Transverse colon (tissue), 4 donors: ENCODE results near the gene ACAN.

Experiments used
- EP300 ChIP-seq: sonication (generic); formaldehyde crosslinking; IDR thresholded peaks from one replicate; pipeline ENCODE4 v1.6.1; 2017; ENCODE audit warnings: antibody characterized with exemption, low read depth
- POLR2A ChIP-seq: fragments of 450-650 bp; IDR thresholded peaks from one replicate; pipeline ENCODE4 v1.6.1; 2016; ENCODE audit warnings: antibody characterized with exemption, mild to moderate bottlenecking, moderate library complexity
- POLR2AphosphoS5 ChIP-seq, 3 donors: sonication (generic); formaldehyde crosslinking; IDR thresholded peaks; one replicate each; pipeline ENCODE4 v1.6.1; 2016; ENCODE audit warnings: antibody characterized with exemption in 3 of 3
- TF ChIP-seq, protein P1 (sequence below), 5 experiments: fragments of 200-600 bp in 3 of 5; fragments of 450-650 bp in 2 of 5; sonication (generic) in 3 of 5; IDR thresholded peaks; 1 replicate in 2 of 5; 2 replicates in 3 of 5; pipeline ENCODE4 v1.5.1; 2016 to 2017; ENCODE audit warnings: antibody characterized with exemption in 5 of 5, inconsistent platforms in 3 of 5, mild to moderate bottlenecking in 2 of 5, moderate library complexity in 1 of 5

DNA sequence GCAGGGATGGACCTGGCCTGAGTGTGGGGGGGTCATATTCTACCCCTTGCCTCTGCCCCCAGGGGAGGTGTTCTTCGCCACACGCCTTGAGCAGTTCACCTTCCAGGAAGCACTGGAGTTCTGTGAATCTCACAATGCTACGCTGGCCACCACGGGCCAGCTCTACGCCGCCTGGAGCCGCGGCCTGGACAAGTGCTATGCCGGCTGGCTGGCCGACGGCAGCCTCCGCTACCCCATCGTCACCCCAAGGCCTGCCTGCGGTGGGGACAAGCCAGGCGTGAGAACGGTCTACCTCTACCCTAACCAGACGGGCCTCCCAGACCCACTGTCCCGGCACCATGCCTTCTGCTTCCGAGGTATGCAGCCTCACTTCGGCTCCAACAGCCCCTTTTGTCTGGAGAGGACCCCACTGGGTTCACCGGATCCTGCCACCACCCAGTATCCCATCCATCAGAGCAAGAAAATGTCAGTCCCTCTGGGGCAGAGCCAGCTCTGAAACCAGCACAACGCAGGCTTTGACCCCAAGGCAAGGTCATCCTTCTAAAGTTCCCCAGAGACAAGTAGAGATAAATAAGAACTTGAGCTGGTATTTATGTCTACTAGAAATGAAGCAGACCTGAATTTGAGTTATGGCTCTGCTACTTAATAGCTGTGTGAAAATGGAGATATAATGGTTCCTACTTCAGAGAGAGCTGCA, 46.3 kb downstream of the ACAN start:
- no peak for TF ChIP-seq EP300
- no peak for TF ChIP-seq POLR2AphosphoS5 (IDR thresholded peaks at IDR 0.05)
- TF ChIP-seq, protein P1, sequence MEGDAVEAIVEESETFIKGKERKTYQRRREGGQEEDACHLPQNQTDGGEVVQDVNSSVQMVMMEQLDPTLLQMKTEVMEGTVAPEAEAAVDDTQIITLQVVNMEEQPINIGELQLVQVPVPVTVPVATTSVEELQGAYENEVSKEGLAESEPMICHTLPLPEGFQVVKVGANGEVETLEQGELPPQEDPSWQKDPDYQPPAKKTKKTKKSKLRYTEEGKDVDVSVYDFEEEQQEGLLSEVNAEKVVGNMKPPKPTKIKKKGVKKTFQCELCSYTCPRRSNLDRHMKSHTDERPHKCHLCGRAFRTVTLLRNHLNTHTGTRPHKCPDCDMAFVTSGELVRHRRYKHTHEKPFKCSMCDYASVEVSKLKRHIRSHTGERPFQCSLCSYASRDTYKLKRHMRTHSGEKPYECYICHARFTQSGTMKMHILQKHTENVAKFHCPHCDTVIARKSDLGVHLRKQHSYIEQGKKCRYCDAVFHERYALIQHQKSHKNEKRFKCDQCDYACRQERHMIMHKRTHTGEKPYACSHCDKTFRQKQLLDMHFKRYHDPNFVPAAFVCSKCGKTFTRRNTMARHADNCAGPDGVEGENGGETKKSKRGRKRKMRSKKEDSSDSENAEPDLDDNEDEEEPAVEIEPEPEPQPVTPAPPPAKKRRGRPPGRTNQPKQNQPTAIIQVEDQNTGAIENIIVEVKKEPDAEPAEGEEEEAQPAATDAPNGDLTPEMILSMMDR (IDR thresholded peaks at IDR 0.05): no peak
- no peak for TF ChIP-seq POLR2A
